Endothelial cell of hepatic sinusoid (primary cell): ENCODE measurements around the gene ARL4A.

Experiments
- in situ Hi-C: cut with HindIII; loops from 2 replicates; pipeline ENCODE4 v1.10.0; 2017; ENCODE audit warnings: low sequenced_read_pairs

ARL4A gene

GRCh38 chr7:12695965-12696364 lies 8.5 kb downstream of the ARL4A start:
- in situ Hi-C loops = loop anchor here (10.0 kb wide), 1 partner anchor 419 kb away; no protein-coding TSS in a partner anchor

GRCh38 chr7:12699299-12699698 lies 11.9 kb downstream of the ARL4A start:
- in situ Hi-C loops = loop anchor here (10.0 kb wide), 1 partner anchor 416 kb away; no protein-coding TSS in a partner anchor

DNA sequence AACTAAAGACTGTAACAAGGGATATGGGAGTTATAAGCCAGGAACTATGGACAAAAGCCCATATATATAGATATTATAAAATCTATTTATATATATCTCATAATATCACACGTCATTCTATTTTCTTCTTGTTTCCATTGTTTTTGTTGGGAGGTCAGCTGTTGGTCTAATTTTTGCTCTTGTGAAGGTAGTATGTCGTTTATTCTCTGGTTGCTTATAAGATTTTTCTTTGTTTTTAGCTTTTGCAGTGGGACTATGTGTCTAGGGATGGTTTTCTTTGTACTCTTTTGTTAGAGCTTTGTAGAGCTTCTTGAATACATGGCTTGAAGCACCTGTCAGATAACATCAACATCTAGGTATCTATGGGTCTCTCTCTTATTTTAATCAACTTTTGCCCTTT lies 14.0 kb downstream of the ARL4A start:
- in situ Hi-C loops = no loop called here

DNA sequence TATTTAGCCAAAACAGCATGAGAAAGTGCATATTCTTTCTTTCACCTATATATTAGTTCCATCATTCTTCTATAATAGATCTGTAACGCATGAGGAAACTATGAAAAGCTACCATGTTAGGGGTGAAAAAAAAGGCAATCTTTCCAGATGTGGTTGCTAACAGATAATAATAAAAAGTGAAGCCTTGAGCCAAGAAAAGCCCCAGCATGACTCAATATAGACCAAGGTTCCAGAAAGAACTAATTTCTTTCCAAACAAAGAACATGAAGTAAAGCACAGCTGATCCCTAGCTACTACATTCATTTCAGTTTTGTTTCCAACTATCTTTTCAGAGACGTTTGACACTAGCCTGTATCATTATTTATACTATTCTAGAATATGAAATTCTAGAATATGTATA lies 16.4 kb downstream of the ARL4A start:
- in situ Hi-C loops = no loop called here

- in situ Hi-C loops = no loop called here
Observed at GRCh38 chr7:12705878-12706277, 18.4 kb downstream of the ARL4A start.

GRCh38 chr7:12706900-12707536 lies 19.6 kb downstream of the ARL4A start:
- in situ Hi-C loops = no loop called here

DNA sequence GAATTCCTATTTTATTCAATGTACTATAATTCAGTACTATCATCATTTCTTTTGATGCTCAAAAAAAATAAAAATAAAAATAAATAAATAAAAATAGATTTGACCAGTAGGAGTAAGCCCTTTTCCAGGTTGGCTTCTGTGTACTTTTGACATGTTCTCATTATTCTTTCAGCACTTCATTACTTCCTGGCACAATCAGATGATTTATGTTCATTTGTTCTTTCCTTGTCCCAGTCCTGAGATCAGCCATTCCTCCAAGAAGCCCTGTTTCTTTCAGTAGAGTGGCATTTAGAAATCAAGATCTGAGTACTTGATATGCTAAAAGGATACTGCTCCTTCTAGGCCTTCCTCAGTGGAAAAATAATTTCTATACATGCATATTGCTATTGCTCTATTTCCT lies 20.9 kb downstream of the ARL4A start:
- in situ Hi-C loops = no loop called here

- in situ Hi-C loops = no loop called here
Observed at GRCh38 chr7:12709726-12710502, 22.5 kb downstream of the ARL4A start.

GRCh38 chr7:12711124-12711523 lies 23.7 kb downstream of the ARL4A start:
- in situ Hi-C loops = no loop called here

DNA sequence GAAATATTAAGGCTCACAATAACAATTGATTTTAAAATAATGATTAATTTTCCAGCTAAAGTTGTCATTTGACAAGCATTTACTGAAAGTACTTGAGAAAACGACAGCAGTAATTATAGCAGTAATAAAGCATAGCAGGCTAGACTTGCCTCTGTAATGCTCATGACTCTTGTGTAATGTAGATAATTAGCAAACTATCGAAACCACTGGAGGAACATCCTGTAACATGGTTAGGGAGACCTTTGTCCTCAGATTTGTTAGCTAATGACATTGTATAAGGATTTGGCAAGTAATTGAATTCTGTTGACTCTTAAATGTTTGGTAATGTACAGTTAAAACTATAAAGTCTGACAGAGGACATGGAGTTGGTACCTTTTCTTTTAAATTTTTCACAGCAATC lies 24.8 kb downstream of the ARL4A start:
- in situ Hi-C loops = no loop called here

GRCh38 chr7:12713625-12714378 lies 26.4 kb downstream of the ARL4A start:
- in situ Hi-C loops = no loop called here

DNA sequence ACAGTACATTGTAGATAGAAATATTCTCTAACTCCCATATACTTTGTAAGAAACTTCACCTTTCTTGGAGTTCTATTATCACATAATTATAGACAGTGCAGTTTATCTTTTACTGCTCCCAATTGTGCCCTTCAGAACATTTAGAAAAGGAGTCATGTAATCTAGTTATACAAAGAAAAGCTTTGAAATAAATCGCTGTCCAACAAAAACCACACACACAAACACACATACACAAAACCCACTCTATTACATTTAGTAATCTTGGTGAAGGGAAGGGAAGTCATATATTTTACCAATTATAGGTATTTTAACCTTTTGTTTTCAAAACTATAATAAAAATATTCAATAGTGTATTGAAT lies 26.9 kb downstream of the ARL4A start:
- in situ Hi-C loops = no loop called here

DNA sequence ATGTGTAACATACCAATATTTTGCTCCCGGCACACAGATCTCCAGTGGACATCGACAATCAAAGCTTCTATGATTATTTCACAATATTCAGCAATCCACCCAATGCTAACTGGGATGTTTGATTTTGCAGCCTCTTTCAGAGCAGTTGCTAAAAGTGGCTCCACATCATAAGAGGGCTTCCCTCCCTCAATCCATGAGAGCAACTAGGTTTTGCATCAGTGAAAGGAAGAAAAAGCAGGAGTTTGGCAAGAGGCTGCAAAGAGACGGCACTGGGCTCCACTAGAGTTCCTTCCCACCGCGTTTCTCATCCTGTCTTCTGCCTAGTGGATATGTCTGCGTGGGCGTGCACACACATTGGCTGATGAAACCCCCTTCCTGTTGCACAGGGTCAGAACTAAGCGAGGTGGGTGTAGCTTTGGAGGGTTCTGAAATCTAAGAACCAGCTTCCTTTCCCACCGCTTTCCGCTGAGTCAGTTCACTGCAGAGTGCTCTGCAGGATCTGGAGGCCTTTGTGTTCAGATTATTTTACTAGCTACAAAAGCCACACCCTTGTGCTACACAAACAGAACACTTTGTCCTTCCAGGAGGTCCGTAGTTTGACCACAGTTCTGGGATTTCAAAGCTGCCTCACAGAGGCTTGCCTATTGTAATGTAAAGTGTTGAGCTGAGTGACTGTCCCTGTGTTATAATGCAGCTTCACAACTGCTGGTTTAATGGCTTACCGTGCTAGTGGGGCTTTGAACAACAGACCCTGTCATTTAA lies 28.1 kb downstream of the ARL4A start:
- in situ Hi-C loops = no loop called here

- in situ Hi-C loops = no loop called here
Observed at GRCh38 chr7:12716134-12716681, 28.8 kb downstream of the ARL4A start.

DNA sequence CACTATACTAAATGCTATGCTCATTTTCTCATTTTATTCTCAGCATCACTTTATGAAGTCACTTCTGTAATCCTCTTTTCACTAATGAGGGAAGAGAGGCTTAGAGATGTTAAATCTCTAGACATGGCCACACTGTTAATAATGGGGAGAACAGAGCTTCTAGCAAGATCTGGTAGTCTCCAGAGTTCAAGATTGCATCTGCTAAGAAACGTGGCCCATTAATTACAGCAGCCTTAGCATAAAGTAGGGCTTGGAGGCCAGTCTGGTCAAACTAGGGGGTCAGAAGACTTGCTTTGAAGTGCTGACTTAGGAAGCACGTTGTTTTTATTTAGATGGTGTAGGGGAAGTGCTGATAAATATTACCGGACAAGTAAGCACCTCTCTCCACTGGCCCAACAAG lies 29.3 kb downstream of the ARL4A start:
- in situ Hi-C loops = no loop called here

DNA sequence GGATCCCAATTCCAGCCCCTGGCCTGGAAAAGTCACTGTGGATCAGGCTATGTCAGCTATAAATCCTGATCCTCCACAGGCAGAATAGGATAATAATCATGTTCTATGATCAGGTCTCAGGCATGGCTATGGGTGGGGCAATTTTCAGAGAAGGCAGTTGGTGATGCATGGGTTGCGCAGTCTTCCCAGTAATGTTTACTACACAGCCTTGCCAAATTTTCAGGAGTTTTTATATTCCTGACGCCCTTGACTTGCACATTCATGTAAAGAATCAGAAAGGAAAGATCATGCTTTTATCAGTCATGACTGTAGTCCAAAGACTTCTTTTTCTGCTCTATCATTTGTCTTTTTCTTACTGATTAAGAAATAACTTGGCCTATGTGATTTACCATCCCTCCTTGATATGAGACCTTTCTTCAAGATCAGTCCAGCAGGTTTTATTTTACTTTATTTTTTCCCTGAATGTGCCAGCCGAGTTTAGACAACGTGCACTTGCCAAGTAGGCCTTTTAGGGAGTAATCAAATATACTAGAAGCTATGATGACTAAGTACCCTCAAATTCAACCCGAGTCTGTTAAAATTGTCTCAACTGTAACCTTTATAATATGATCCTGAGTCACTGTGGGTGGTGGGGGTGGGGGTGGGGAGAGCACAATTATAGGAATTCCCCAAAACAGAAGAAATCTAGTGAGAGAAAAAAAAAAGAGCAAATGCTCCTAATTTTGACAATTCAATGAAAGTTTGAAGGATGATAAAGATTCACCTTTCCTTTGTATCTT lies 31.9 kb downstream of the ARL4A start:
- in situ Hi-C loops = no loop called here

DNA sequence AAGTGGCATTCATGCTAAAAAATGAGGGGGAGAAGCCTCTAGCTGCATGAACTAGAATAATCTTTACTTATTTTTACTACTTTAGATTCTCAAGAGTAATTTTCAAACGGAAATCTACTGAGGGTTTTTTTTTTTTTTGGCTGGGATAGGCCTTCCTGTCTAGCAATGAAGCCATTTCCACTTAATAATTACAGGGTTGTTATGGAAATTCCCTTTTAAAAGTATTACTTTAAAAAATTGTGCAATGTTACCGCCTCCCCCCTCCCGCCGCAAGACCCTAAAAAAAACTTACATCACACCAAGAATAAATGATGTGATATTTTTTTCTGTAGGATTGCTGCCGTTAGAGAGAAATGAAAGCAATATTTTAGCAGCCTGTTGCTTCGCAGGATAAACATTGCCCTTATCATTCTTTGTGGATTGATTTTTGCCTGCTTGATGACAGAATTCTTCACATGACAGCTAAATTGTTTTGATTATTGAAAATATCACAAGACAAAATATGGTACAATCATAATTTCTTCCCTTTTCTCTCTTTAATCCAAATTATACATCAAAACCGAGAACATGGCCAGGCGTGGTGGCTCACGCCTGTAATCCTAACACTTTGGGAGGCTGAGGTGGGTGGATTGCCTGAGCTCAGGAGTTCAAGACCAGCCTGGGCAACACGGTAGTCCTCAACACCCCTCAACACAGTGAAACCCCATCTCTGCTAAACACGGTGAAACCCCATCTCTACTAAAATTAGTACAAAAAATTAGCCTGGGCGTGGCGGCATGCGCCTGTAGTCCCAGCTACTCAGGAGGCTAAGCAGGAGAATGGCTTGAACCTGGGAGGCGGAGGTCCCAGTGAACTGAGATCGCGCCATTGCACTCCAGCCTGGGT lies 32.8 kb downstream of the ARL4A start:
- in situ Hi-C loops = no loop called here

DNA sequence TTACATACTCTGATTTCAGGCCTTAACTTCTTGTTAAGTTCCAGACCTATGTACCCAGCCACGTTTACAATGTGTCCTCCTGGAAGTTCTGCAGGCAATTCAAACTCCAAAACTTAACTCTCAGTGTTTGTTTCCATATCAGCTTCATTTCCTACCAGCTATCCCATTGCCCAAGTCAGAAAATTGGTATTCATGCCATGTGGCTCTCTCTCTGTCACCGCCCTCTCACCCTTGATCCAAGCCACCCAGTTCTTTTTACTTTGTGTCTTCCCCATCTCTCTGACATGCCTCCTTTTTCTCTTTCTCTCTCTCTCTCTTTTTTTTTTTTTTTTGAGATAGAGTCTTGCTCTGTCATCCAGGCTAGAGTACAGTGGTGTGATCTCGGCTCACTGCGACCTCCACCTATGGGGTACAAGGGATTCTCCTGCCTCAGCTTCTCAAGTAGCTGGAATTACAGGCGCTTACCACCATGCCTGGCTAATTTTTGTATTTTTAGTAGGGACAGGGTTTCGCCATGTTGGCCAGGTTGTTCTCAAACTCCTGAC lies 33.9 kb downstream of the ARL4A start:
- in situ Hi-C loops = no loop called here

DNA sequence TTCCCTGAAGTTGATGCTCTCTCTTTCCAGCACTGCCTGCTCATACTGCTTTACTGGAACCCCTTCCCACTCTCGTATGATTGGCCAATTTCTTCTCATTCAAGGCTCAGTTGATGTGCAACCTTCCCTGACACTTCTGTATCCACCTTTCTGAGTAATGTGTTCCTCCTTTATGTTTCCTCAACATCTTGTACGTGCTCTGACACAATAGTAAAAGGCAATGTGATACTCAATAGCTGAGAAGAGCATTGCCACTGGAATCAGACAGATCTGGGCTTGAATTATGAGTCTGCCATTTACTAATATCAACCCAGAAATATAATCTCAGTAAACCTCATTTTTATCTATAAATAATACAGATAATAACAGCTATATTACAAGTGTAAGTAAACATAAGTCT lies 34.7 kb downstream of the ARL4A start:
- in situ Hi-C loops = no loop called here
